Kidney (tissue), 14 donors: ENCODE measurements around the gene CALR3. TPM values are rescaled to one million over a fixed set of nuclear protein-coding genes. Genes with fewer than 3 reads are reported as not detected.

Experiments
- DNase-seq, 5 donors: peaks; one replicate each; pipeline ENCODE4 v3.0.0-alpha.2; 2013 to 2020
- FAIRE-seq: peaks from 2 replicates; lab custom pipeline; 2012; peaks lifted over from hg19 to GRCh38; lab: Jason Lieb, UNC
- H3K27ac ChIP-seq, 2 donors: one replicate each; pipeline ENCODE4 v1.7.0; 2013; ENCODE audit warnings: low read depth in 2 of 2, low read length in 2 of 2, inconsistent platforms in 1 of 2
- H3K27me3 ChIP-seq: one replicate; pipeline ENCODE4 v1.7.1; 2013; ENCODE audit warnings: low read length, inconsistent platforms; ENCODE audit not compliant: control insufficient read depth, insufficient read depth
- H3K36me3 ChIP-seq, 3 donors: one replicate each; pipeline versions ENCODE4 v1.7.0 to v1.7.1; 2013; ENCODE audit warnings: low read length in 3 of 3, control low read depth in 1 of 3, inconsistent platforms in 1 of 3; ENCODE audit not compliant: insufficient read depth in 3 of 3, control insufficient read depth in 2 of 3
- H3K4me1 ChIP-seq, 3 donors: one replicate each; pipeline versions ENCODE4 v1.7.0 to v1.7.1; 2013; ENCODE audit warnings: low read length in 3 of 3, inconsistent platforms in 1 of 3, low read depth in 1 of 3; ENCODE audit not compliant: control insufficient read depth in 2 of 3, insufficient read depth in 2 of 3
- H3K4me3 ChIP-seq, 3 donors: one replicate each; pipeline versions ENCODE4 v1.7.0 to v1.8.1; 2013; ENCODE audit warnings: low read length in 3 of 3, control low read depth in 1 of 3, inconsistent platforms in 1 of 3
- H3K9ac ChIP-seq, 3 donors: one replicate each; pipeline versions ENCODE4 v1.7.0 to v1.7.1; 2013; ENCODE audit warnings: low read length in 3 of 3, control low read depth in 1 of 3, inconsistent platforms in 1 of 3
- H3K9me3 ChIP-seq, 3 donors: one replicate each; pipeline versions ENCODE4 v1.7.0 to v1.7.1; 2013; ENCODE audit warnings: low read length in 3 of 3, control low read depth in 1 of 3, inconsistent platforms in 1 of 3; ENCODE audit not compliant: control insufficient read depth in 2 of 3, insufficient read depth in 1 of 3
- CTCF ChIP-seq: IDR thresholded peaks from 3 replicates; pipeline ENCODE4 v1.5.1; 2012; ENCODE audit warnings: mild to moderate bottlenecking, moderate library complexity, borderline replicate concordance; ENCODE audit not compliant: insufficient read depth; ENCODE audit errors: extremely low read depth
- intact Hi-C: fragments of 100-400 bp; cut with DNase I; formaldehyde crosslinking; loops from one replicate; pipeline ENCODE4 v1.11.1; 2022
- polyA plus RNA-seq: library from polyadenylated mRNA; stranded (reverse); fragments of 350-450 nt; fragmentation: Illumina TruSeq; extraction: RNeasy Lipid Tissue Mini Kit (QIAGEN cat#74804); gene quantifications from one replicate; pipeline ENCODE4 v1.2.3, GENCODE V29; 2014; ENCODE audit warnings: low read depth, low replicate concordance; ENCODE audit not compliant: insufficient read depth
- total RNA-seq: library from RNA; stranded (reverse); fragmentation: NEBNext Ultra II Directional; extraction: Animal tissue kit (Norgen Biotek cat#: 25700); gene quantifications from one replicate; pipeline ENCODE4 v1.2.1, GENCODE V29; 2021
- donor health status: control.
- donor health status: control.
- donor health status: control.
- donor health status: control.
- donor health status: control.
- donor health status: DM: yes; HTN: yes; CAD: no.
- donor health status: Normal renal cell carcinoma (clear cell type).

The CALR3 gene
- total and polyA plus RNA-seq, 2 donors from 2014 or later = not detected

DNA sequence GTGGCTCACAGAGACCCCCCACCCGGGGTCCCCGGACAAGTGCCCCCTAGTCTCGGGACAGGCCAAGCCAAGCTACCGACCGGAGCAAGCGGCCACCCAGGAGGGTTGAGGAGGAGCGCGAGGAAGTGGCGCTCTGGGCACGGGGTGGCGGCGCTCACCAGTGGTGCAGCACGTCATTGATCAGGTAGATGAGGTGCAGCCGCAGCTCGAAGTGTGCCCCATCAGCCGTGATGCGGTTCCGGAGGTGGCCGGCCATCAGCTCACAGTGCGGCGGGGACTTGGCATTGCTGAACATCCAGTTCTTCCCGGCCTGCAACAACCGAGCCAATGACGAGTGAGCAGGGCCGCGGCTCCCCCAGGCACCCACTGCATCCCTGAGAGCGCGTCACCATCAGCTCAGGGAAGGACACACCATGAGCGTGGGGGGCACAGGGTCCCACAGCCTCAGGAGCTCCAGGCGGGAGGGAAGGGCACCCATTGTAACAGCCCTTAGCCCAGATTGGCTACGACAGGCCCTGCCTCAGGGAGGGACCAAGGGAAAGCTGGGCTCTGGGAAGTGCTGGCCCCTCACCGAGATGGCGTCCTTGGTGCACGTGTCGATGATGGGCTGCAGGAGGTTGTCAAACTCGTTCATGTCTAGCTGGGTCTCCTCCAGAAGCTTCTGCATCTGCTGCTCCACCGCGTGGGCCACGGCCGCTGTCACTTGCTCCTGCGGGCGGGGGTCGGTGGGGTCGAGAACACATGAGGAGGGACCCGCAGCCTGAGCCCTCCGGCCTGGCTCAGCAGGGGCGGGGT is 36.7 kb upstream of the CALR3 start:
- intact Hi-C loops = no loop called here
- no peaks in the 10 kb centered on the region for H3K9me3 ChIP-seq
- H3K4me1 ChIP-seq = no peaks in the 10 kb centered on the region
- peaks cover 0 to 63% (median 26%) of the 10 kb centered on the region in 3 donors for H3K36me3 ChIP-seq
- H3K27ac ChIP-seq = no peak overlapping the region
- no peak for TF ChIP-seq CTCF
- no peak overlapping the region for H3K4me3 ChIP-seq
- no peak for FAIRE-seq
- DNase-seq = no peak
- no peak overlapping the region for H3K9ac ChIP-seq
- no peaks in the 10 kb centered on the region for H3K27me3 ChIP-seq

DNA sequence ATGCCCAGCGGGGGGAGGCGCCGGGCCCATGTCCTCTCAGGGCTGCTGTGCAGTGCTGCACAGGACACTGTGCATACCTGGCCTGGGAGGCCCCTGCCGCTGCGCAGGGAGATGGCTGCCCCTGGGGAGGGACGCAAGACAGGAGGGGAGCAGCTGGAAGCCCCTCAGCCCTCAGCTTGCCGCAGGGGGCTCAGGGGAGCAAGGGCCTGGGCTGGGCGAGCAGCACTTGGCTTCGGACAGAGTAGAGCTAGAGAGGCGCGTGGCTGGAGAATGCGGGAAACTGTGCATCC is 35.4 kb upstream of the CALR3 start:
- H3K36me3 ChIP-seq = peaks cover 0 to 69% (median 31%) of the 10 kb centered on the region in 3 donors
- no peak for FAIRE-seq

GRCh38 chr19:16530540-16531379 is 34.8 kb upstream of the CALR3 start:
- Histone ChIP-seq H3K36me3 (peaks cover 0 to 69% (median 28%) of the 10 kb centered on the region in 3 donors), H3K27ac (no peak overlapping the region), H3K9ac (no peak overlapping the region), H3K4me1 (peaks cover 0 to 10% (median 9%) of the 10 kb centered on the region in 3 donors), H3K9me3 (no peaks in the 10 kb centered on the region), H3K4me3 (no peak overlapping the region), H3K27me3 (no peaks in the 10 kb centered on the region)
- FAIRE-seq = no peak
- no peak for TF ChIP-seq CTCF
- no peak for DNase-seq
- intact Hi-C loops = no loop called here

More for the DNA sequence above, 35.4 kb upstream of the CALR3 start:
- intact Hi-C loops = no loop called here
- H3K4me3 ChIP-seq = no peak overlapping the region
- H3K27me3 ChIP-seq = no peaks in the 10 kb centered on the region
- H3K9ac ChIP-seq = no peak overlapping the region
- no peak overlapping the region for H3K27ac ChIP-seq
- peaks cover 0 to 10% (median 8%) of the 10 kb centered on the region in 3 donors for H3K4me1 ChIP-seq
- H3K9me3 ChIP-seq = no peaks in the 10 kb centered on the region
- TF ChIP-seq CTCF = no peak
- DNase-seq = no peak
